ENCODE measurements around the gene GRIK4. TPM values are rescaled to one million over a fixed set of nuclear protein-coding genes. Genes with fewer than 3 reads are reported as not detected.

GRIK4 gene
- total RNA-seq, 6 experiments from 2014 or later, result 0.07 to 0.11 TPM; not detected in 4

DNA sequence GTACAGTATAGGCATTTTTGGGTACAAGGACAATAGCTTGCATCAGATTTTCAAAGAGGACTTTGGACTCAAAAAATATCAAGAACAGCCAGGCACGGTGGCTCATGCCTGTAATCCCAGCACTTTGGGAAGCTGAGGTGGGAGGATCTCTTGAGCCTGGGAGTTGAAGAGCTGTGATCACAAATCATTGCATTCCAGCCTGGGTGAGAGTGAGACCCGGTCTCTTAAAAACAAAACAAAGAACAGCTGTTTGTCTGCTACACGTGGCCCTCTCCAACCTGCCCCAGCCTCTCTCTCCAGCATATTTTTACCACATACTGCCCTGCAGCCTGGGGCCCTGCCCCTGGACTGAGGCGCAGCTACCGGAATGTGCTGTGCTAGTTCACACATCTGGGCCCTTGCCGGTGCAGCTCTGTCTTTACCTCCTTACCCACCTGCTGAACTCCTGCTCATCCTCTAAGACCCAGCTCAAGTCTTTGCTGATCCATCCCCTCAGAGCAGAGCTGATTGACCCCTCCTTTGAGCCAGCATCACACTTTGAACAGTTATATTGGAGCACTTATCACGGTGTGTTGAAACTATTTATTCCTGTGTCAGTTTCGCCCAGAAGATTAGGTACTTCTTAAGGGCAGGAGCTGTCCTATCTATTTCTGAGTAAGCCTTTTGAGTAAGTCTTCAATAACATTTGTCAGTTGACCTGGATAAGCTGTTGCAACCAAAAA, 29.4 kb downstream of the GRIK4 start:
- ATAC-seq (peak in 2 of 4 donors; percentile 14 to 21), DNase-seq (no peak)
- 52% methylated on average over 5 of the region's 8 CpGs for WGBS (ENCODE audit: insufficient coverage, low coverage, low lambda C conversion rate, missing lambda C conversion rate)
- Histone ChIP-seq H3K27me3 (no peaks in the 10 kb centered on the region), H3K4me1 (no peaks in the 10 kb centered on the region), H3K9me3 (no peaks in the 10 kb centered on the region), H3K4me3 (no peak overlapping the region), H3K36me3 (no peaks in the 10 kb centered on the region), H3K27ac (no peak overlapping the region)
- TF ChIP-seq CTCF (IDR thresholded peaks at IDR 0.05), result no peak
- TF ChIP-seq POLR2A (IDR thresholded peaks at IDR 0.05), result no peak
- intact Hi-C loops (cut with DNase I), result no loop called here

- Histone ChIP-seq H3K4me3 (no peak overlapping the region), H3K27me3 (no peaks in the 10 kb centered on the region), H3K36me3 (no peaks in the 10 kb centered on the region), H3K9me3 (no peaks in the 10 kb centered on the region), H3K4me1 (peaks cover 0 to 6% (median 0%) of the 10 kb centered on the region in 4 donors), H3K27ac (no peak overlapping the region)
- ATAC-seq, result no peak
- TF ChIP-seq CTCF (IDR thresholded peaks at IDR 0.05) (no peak), POLR2A (IDR thresholded peaks at IDR 0.05) (no peak)
- WGBS (ENCODE audit: insufficient coverage, low coverage, low lambda C conversion rate, missing lambda C conversion rate), result 69% methylated on average over 2 of the region's 6 CpGs
- DNase-seq, result no peak
- intact Hi-C loops (cut with DNase I), result no loop called here
Observed at GRCh38 chr11:120543521-120544215, 32.1 kb downstream of the GRIK4 start.

DNA sequence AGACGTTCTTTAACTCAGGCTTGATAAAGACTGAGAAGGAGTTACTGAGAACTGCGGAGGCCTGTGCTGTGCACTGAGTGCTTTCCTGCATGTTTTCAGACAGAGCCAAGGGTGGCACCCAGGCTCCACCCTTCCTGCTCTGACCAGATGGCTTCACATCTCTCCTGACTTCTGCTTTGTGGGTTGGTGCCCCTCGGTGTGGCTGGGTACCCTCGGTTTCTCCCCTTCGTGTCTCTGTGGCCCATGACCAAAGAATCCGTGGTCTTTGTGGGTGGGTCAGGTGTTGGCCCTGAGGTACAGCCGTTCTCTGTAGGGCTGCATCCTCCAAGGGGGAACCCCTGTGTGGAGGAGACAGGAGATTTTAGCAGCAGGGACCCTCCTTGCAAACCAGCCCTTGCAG, 34.3 kb downstream of the GRIK4 start:
- no peak for ATAC-seq
- intact Hi-C loops (cut with DNase I), result no loop called here
- TF ChIP-seq POLR2A (IDR thresholded peaks at IDR 0.05) (no peak), CTCF (IDR thresholded peaks at IDR 0.05) (no peak)

GRCh38 chr11:120546312-120547205, 35.0 kb downstream of the GRIK4 start:
- H3K27me3 ChIP-seq, result no peaks in the 10 kb centered on the region
- H3K4me3 ChIP-seq, result no peak overlapping the region
- 70% methylated on average over 7 of the region's 17 CpGs for WGBS (ENCODE audit: insufficient coverage, low coverage, low lambda C conversion rate, missing lambda C conversion rate)
- H3K4me1 ChIP-seq, result peaks cover 0 to 6% (median 0%) of the 10 kb centered on the region in 4 donors
- ATAC-seq (peak in 1 of 4 donors; percentile 25), DNase-seq (peak in 1 of 3 donors; percentile 36)
- intact Hi-C loops (cut with DNase I), result no loop called here
- H3K9me3 ChIP-seq, result no peaks in the 10 kb centered on the region
- TF ChIP-seq CTCF (IDR thresholded peaks at IDR 0.05) (no peak), POLR2A (IDR thresholded peaks at IDR 0.05) (no peak)
- no peak overlapping the region for H3K27ac ChIP-seq
- no peaks in the 10 kb centered on the region for H3K36me3 ChIP-seq

More for the DNA sequence above, 34.3 kb downstream of the GRIK4 start:
- Histone ChIP-seq H3K36me3 (no peaks in the 10 kb centered on the region), H3K27ac (no peak overlapping the region), H3K4me1 (peaks cover 0 to 6% (median 0%) of the 10 kb centered on the region in 4 donors), H3K9me3 (no peaks in the 10 kb centered on the region), H3K4me3 (no peak overlapping the region), H3K27me3 (no peaks in the 10 kb centered on the region)
- DNase-seq, result no peak
- 38% methylated on average over 3 of the region's 7 CpGs for WGBS (ENCODE audit: insufficient coverage, low coverage, low lambda C conversion rate, missing lambda C conversion rate)
